Activated CD8-positive, alpha-beta T cell treated with anti-CD3 and anti-CD28 coated beads, Interleukin-2, amount 10 ng/mL, durations not matched to agents 7 days and 5 days (primary cell): ENCODE measurements around the gene ACIN1. TPM values are rescaled to one million over a fixed set of nuclear protein-coding genes. Genes with fewer than 3 reads are reported as not detected.

Source experiments
- ATAC-seq: fragments of 150-1000 bp; cut with Tn5 transposase; one replicate; pipeline ENCODE4 v1.10.0; 2021; ENCODE audit warnings: moderate library complexity
- CTCF ChIA-PET: fragments of 350-600 bp; sonication (Branson Sonifier 250); formaldehyde crosslinking; loops from one replicate; lab custom pipeline; 2021; ENCODE audit warnings: antibody characterized with exemption; lab: Charles Lee
- POLR2A ChIA-PET: fragments of 350-600 bp; sonication (Branson Sonifier 250); formaldehyde crosslinking; loops from one replicate; lab custom pipeline; 2021; ENCODE audit warnings: antibody characterized with exemption; lab: Charles Lee
- DNase-seq: peaks from one replicate; pipeline ENCODE4 v3.0.0-alpha.2; 2020
- H3K27ac Mint-ChIP-seq: one replicate; pipeline ENCODE4 v1.8.0; 2021; ENCODE audit warnings: mild to moderate bottlenecking, mixed read lengths
- H3K27me3 Mint-ChIP-seq: one replicate; pipeline ENCODE4 v1.8.0; 2021; ENCODE audit warnings: low read depth, mixed read lengths
- H3K36me3 Mint-ChIP-seq: one replicate; pipeline ENCODE4 v1.8.0; 2021; ENCODE audit warnings: low read depth, mixed read lengths
- H3K4me1 Mint-ChIP-seq: one replicate; pipeline ENCODE4 v1.8.0; 2021; ENCODE audit warnings: low read depth, mixed read lengths
- H3K4me3 Mint-ChIP-seq: one replicate; pipeline ENCODE4 v1.8.0; 2021; ENCODE audit warnings: mild to moderate bottlenecking, mixed read lengths
- H3K9me3 Mint-ChIP-seq: one replicate; pipeline ENCODE4 v1.8.0; 2022; ENCODE audit warnings: mixed read lengths; ENCODE audit not compliant: insufficient read depth
- total RNA-seq, 2 experiments: library from RNA; stranded (reverse); gene quantifications; one replicate each; pipeline ENCODE4 v1.2.3, GENCODE V29; 2021

Gene ACIN1
- total RNA-seq, 2 experiments from 2014 or later, result 161 to 177 TPM

DNA sequence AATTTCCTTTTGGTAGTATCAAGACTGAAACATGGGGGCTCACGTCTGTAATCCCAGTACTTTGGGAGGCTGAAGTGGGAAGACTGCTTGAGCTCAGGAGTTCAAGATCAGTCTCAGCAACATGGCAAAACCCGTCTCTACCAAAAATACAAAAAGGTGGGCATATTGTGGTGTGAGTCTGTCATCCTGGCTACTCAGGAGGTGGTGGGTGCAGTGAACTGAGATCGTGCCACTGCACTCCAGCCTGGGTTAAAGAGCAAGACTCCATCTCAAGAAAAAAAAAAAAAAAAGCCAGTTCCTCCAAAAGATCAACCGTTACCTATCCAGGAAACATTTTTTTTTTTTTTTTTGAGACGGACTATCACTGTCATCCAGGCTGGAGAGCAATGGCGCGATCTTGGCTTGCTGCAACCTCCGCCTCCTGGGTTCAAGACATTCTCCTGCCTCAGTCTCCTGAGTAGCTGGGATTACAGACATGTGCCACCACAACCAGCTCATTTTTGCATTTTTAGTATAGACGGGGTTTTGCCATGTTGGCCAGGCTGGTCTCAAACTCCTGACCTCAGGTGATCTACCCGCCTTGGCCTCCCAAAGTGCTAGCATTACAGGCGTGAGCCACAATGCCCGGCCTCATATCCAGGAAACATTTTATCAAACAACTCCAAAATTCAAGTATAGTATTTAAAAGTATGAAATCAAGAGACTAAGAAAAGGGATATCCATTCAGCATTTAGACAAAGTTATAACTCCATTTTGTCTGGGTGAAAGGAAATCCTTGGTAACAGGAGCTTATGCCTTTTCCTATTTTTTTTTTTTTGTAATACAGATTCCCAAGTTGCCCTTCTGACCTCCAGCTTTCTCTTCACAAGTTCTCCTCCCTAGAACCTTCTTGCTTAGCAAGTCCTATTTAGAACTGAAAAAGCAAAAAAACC, 3.4 kb downstream of the ACIN1 start:
- no peak overlapping the region for H3K27ac Mint-ChIP-seq
- H3K9me3 Mint-ChIP-seq, result no peaks in the 10 kb centered on the region
- ChIA-PET POLR2A (interaction anchor here (0.7 to 1.0 kb wide), 3 partner anchors 12 to 105 kb away, joined by 3 to 5 read pairs (median 3); no protein-coding TSS in a partner anchor), CTCF (interaction anchor here (0.6 to 8.6 kb wide), 11 partner anchors 14 to 162 kb away, joined by 3 to 85 read pairs (median 4); partner anchors contain the start of gene PRMT5)
- H3K4me3 Mint-ChIP-seq, result no peak overlapping the region
- no peak for DNase-seq
- peaks cover 53% of the 10 kb centered on the region for H3K36me3 Mint-ChIP-seq
- ATAC-seq, result no peak
- H3K4me1 Mint-ChIP-seq, result peaks cover 17% of the 10 kb centered on the region
- no peaks in the 10 kb centered on the region for H3K27me3 Mint-ChIP-seq

DNA sequence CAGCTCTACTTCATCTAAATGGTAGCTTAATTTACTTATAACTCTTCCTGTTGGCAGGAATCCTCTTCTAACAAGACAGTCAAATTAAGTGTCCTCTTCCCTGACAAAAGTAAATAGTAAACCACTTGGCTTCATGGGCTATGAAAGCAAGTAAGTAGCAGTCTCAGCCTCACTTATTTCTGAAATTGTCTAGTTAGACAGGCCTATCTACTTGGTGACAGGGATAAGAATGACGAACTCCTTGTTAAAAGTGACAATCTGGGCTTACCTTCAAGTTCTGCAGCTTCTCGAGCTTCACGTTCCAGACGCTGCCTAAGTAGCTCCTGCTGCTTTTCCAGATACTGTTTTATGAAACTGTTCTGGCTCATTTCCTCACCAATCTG, 4.7 kb downstream of the ACIN1 start:
- Mint-ChIP-seq H3K27ac (no peak overlapping the region), H3K9me3 (no peaks in the 10 kb centered on the region), H3K27me3 (no peaks in the 10 kb centered on the region), H3K36me3 (peaks cover 59% of the 10 kb centered on the region), H3K4me3 (no peak overlapping the region), H3K4me1 (peaks cover 13% of the 10 kb centered on the region)
- ChIA-PET POLR2A (interaction anchor here (0.8 kb wide), 2 partner anchors 13 to 18 kb away, joined by 3 to 4 read pairs; no protein-coding TSS in a partner anchor), CTCF (interaction anchor here (0.8 to 8.6 kb wide), 8 partner anchors 9 to 160 kb away, joined by 3 to 85 read pairs (median 4); no protein-coding TSS in a partner anchor)
- DNase-seq, result no peak
- ATAC-seq, result no peak

DNA sequence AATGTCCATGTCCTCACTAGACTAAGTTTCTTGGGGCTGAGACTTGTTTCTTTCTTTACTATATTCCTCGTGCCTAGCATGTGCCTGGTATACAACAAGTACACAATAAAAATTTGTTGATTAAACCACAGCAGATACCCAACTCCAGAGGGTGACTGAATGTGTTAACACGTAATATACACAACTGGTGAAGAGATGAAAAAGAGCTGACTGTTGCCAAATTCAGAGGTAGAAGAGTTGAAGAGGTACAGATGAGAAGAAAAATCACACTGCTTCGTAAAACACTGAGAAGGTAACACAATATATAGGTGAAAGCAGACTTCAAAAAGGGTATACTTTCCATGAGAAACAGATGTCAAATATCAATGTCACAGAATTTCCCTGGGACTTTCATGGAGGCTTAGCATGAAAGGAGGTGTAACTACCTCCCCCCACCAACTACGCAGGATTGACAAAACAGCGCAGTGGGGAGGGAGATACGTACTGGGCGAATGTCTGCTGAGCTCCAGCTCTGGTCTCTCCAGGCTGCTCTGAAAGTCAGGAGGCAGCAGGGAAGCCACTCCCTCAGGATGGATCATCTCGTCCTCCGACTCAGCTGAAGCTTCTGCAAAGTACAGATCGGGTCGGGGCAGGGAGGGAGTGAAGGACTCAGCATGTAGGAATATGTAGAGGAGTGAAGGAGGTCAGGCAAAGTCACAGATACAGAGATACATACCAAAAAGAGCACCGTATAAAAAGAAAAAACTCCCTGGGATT, 5.3 kb downstream of the ACIN1 start:
- Mint-ChIP-seq H3K27ac (no peak overlapping the region), H3K36me3 (peaks cover 64% of the 10 kb centered on the region), H3K27me3 (no peaks in the 10 kb centered on the region), H3K4me3 (no peak overlapping the region), H3K9me3 (no peaks in the 10 kb centered on the region), H3K4me1 (peaks cover 13% of the 10 kb centered on the region)
- ATAC-seq (no peak), DNase-seq (no peak)
- ChIA-PET CTCF (interaction anchor here (1.1 to 8.6 kb wide), 6 partner anchors 10 to 160 kb away, joined by 4 to 85 read pairs (median 8); no protein-coding TSS in a partner anchor), POLR2A (interaction anchor here (0.8 to 0.9 kb wide), 3 partner anchors 13 to 148 kb away, joined by 3 to 4 read pairs (median 3); no protein-coding TSS in a partner anchor)

DNA sequence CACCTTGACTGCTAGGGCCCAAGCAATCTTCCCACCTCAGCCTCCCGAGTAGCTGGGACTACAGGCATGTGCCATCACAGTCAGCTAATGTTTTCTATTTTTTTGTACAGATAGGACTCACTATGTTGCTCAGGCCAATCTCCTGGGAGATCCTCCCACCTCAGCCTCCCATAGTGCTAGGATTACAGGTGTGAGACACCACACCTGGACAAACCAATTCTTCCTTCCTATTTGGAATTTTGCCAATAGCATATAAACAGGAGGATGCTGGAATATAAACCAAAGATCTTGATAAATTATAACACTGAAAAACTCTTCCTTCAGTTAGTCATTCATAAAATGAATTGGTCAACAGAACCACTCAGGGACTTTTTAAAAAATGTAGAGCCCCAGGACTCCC, 8.4 kb downstream of the ACIN1 start:
- no peaks in the 10 kb centered on the region for H3K4me1 Mint-ChIP-seq
- CTCF ChIA-PET, result interaction anchor here (0.6 to 8.6 kb wide), 3 partner anchors 9 to 29 kb away, joined by 3 to 85 read pairs (median 4); no protein-coding TSS in a partner anchor
- POLR2A ChIA-PET, result no interaction called here
- peaks cover 62% of the 10 kb centered on the region for H3K36me3 Mint-ChIP-seq
- no peak overlapping the region for H3K27ac Mint-ChIP-seq
- no peak for ATAC-seq
- no peaks in the 10 kb centered on the region for H3K9me3 Mint-ChIP-seq
- H3K4me3 Mint-ChIP-seq, result no peak overlapping the region
- no peak for DNase-seq
- no peaks in the 10 kb centered on the region for H3K27me3 Mint-ChIP-seq

DNA sequence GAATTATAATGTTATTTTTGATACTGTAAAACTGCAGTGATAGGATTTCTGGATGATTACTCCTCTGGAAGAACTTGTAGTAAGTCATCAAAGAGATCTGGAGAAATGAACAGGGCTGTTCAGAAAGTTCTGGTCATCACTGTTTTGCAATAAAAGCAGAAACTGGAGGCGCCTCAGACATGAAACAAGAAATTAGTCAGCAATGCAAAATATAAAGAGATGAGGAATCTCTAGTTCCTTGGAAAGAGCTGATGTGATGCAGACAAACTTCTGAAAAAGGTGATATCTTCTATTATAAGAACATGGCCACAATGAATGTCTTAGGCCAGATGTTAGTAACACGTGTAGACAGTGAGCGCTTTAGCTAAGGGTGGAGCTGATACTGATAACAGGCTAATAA, 9.5 kb downstream of the ACIN1 start:
- no peaks in the 10 kb centered on the region for H3K27me3 Mint-ChIP-seq

DNA sequence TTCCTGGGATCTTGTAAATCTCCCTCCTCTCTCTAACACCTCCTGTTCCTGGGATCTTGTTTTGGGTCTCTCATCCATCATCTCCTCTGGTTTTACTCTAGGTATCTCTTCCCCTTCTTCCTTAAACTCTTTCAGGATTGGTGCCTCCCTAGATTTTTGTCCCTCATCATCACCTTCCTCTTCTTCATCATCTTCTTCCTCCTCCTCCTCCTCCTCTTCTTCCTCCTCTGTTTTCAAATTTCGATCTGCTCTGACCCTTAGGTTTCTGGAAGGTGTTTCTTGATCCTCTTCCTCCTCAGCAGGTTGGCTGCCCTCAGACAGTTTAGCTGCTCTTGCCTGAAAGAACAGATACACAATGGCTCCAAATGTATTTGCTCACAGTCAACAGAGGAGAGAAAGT, 14.5 kb downstream of the ACIN1 start:
- ChIA-PET CTCF (interaction anchor here (0.9 to 8.6 kb wide), 5 partner anchors 10 to 94 kb away, joined by 3 to 96 read pairs (median 7); partner anchors contain the start of genes ACIN1 and C14orf119), POLR2A (interaction anchor here (1.1 kb wide), 1 partner anchor 19 kb away, joined by 3 read pairs; no protein-coding TSS in a partner anchor)
- Mint-ChIP-seq H3K27me3 (no peaks in the 10 kb centered on the region), H3K36me3 (peaks cover 75% of the 10 kb centered on the region), H3K27ac (peak overlapping the region; percentile 13), H3K9me3 (no peaks in the 10 kb centered on the region), H3K4me3 (no peak overlapping the region), H3K4me1 (no peaks in the 10 kb centered on the region)
- ATAC-seq (no peak), DNase-seq (no peak)

More for the DNA sequence above, 9.5 kb downstream of the ACIN1 start:
- Mint-ChIP-seq H3K9me3 (no peaks in the 10 kb centered on the region), H3K4me1 (no peaks in the 10 kb centered on the region), H3K27ac (no peak overlapping the region), H3K36me3 (peaks cover 68% of the 10 kb centered on the region), H3K4me3 (no peak overlapping the region)
- ATAC-seq (no peak), DNase-seq (no peak)
- CTCF ChIA-PET, result interaction anchor here (1.0 to 8.6 kb wide), 5 partner anchors 8 to 79 kb away, joined by 3 to 85 read pairs (median 4); partner anchors contain the start of gene ACIN1
- POLR2A ChIA-PET, result no interaction called here

DNA sequence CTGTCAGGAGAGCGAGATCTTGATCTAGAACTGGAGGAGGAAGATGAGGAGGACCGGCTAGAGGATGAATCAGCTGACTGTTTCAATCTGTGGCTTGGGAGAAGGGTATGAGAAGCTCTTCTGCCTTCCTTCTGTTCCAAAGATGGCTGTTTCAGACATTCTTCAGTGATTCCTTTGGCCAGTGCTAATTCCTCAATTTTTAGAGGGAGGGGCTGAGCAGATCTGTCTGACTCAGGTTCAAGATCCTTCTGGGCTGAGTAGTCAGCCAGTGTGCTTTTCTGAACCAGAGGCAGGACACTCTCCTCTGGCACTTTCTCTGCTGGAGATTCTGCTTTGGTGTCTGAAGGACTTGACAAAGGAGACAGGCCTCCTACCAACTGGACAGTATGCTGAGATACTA, 15.2 kb downstream of the ACIN1 start:
- Mint-ChIP-seq H3K4me1 (no peaks in the 10 kb centered on the region), H3K9me3 (no peaks in the 10 kb centered on the region), H3K27ac (peak overlapping the region; percentile 28), H3K36me3 (peaks cover 73% of the 10 kb centered on the region), H3K4me3 (no peak overlapping the region), H3K27me3 (no peaks in the 10 kb centered on the region)
- DNase-seq, result no peak
- CTCF ChIA-PET, result interaction anchor here (0.9 to 8.6 kb wide), 4 partner anchors 9 to 41 kb away, joined by 3 to 96 read pairs (median 14); partner anchors contain the start of genes ACIN1 and C14orf119
- ATAC-seq, result no peak
- POLR2A ChIA-PET, result interaction anchor here (0.7 to 1.1 kb wide), 2 partner anchors 12 to 20 kb away, joined by 3 to 5 read pairs; no protein-coding TSS in a partner anchor

DNA sequence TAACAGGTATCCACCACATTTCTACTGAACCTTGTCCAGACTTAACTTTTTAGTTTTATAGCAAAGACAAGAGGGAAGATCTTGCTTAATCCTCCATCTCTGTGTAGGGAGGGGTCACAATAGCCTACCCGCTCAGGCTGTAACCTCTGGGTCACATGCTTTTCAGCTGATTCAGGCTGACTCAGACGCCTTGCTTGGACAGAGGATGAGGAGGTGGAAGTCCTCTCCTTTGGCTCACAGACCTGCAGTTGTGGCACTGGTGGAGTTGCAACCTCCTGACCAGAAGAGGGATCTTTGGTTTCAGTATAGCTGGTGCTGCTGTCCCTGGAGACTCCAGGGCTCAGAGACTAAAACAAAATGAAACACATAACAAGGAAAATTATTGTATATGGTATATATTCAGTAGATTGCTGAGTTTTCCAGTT, 16.2 kb downstream of the ACIN1 start:
- H3K36me3 Mint-ChIP-seq, result peaks cover 74% of the 10 kb centered on the region
- H3K27me3 Mint-ChIP-seq, result no peaks in the 10 kb centered on the region
- H3K4me1 Mint-ChIP-seq, result no peaks in the 10 kb centered on the region
- DNase-seq (no peak), ATAC-seq (no peak)
- H3K27ac Mint-ChIP-seq, result no peak overlapping the region
- no peak overlapping the region for H3K4me3 Mint-ChIP-seq
- H3K9me3 Mint-ChIP-seq, result no peaks in the 10 kb centered on the region
- ChIA-PET POLR2A (interaction anchor here (2.3 kb wide), 1 partner anchor 16 kb away, joined by 20 read pairs; the partner anchor contains the start of genes ACIN1 and C14orf119), CTCF (interaction anchor here (1.5 to 8.6 kb wide), 9 partner anchors 9 to 92 kb away, joined by 4 to 96 read pairs (median 26); partner anchors contain the start of genes ACIN1, C14orf119, CDH24 and CEBPE)

DNA sequence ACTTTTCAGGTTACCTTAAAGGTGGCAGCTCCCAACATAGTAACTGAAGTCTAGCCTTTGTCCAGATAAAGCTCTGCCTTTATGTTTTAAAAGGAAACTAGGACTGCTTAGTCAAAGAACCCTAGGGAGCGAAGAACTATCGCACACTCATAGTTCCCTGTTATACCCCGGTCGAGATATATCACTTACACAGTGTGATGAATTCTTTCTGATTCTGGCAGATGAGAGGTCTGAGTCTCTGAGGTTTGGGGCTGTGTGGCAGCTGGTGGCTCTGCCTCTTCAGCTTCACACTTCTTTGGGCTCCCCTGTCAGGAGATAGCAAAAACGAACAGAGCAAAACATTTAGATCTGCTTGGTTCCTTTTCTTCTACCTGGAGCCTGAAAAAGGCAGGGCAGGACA, 17.0 kb downstream of the ACIN1 start:
- H3K4me1 Mint-ChIP-seq, result no peaks in the 10 kb centered on the region
- H3K27ac Mint-ChIP-seq, result no peak overlapping the region
- DNase-seq (no peak), ATAC-seq (no peak)
- H3K9me3 Mint-ChIP-seq, result no peaks in the 10 kb centered on the region
- ChIA-PET POLR2A (interaction anchor here (2.3 kb wide), 1 partner anchor 17 kb away, joined by 20 read pairs; the partner anchor contains the start of genes ACIN1 and C14orf119), CTCF (interaction anchor here (1.0 to 8.6 kb wide), 18 partner anchors 8 to 241 kb away, joined by 3 to 96 read pairs (median 12); partner anchors contain the start of genes ACIN1, C14orf119, CDH24 and CEBPE)
- no peak overlapping the region for H3K4me3 Mint-ChIP-seq
- peaks cover 72% of the 10 kb centered on the region for H3K36me3 Mint-ChIP-seq
- H3K27me3 Mint-ChIP-seq, result no peaks in the 10 kb centered on the region

DNA sequence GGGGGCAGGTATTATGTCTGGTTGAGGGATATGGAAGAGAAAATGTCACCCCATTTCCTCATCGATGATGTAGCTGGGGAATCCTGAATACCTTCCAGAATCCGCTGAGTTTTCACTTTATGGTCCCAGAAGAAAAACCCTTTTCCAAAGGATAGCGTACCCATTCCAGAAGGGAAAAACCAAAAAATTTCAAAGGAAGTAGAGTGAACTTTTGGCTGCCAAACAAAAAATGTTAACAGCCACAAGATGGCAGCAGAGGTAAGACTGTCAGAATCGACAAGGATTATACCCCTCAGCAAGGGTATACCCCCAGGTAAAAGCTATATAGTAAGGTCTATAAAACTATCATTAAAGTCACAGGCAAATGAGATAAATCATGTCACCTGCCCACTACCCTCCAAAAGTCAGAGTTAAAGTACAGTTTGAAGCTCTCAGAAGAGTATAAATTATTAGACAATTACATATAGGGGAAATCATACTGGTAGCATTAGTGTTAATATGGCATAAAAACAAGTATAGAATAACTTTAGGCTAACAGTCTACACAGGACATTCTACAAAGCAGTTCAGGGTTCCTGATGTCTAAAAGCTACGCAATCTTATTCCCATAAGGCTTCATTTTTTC, 18.0 kb downstream of the ACIN1 start:
- peak; percentile 63 for ATAC-seq
- no peak overlapping the region for H3K4me3 Mint-ChIP-seq
- no peaks in the 10 kb centered on the region for H3K27me3 Mint-ChIP-seq
- DNase-seq, result peak; percentile 56
- no peak overlapping the region for H3K27ac Mint-ChIP-seq
- ChIA-PET POLR2A (interaction anchor here (0.9 to 2.3 kb wide), 2 partner anchors 13 to 18 kb away, joined by 4 to 20 read pairs; partner anchors contain the start of genes ACIN1 and C14orf119), CTCF (interaction anchor here (0.6 to 8.6 kb wide), 34 partner anchors 8 to 244 kb away, joined by 3 to 96 read pairs (median 4); partner anchors contain the start of genes ACIN1, C14orf119, CDH24 and CEBPE)
- peaks cover 5% of the 10 kb centered on the region for H3K4me1 Mint-ChIP-seq
- no peaks in the 10 kb centered on the region for H3K9me3 Mint-ChIP-seq
- peaks cover 79% of the 10 kb centered on the region for H3K36me3 Mint-ChIP-seq
